Right lobe of liver (tissue), 6 donors: ENCODE measurements around the gene AOC2. TPM values are rescaled to one million over a fixed set of nuclear protein-coding genes. Genes with fewer than 3 reads are reported as not detected.
"Not testable (repeated sequence)": the region's sequence is repeated elsewhere in the genome, so short reads cannot be mapped to it uniquely, and the experiment has no call there.

Source experiments
- ATAC-seq, 4 donors: fragments of 200-7000 bp; cut with Tn5 transposase; one replicate each; pipeline ENCODE4 v1.9.1; 2020; ENCODE audit warnings: mild to moderate bottlenecking in 4 of 4, moderate library complexity in 4 of 4
- DNase-seq, 3 donors: peaks; one replicate each; pipeline ENCODE4 v3.0.0-alpha.2; 2020
- H3K27ac ChIP-seq, 3 donors: fragments of 200-600 bp; one replicate each; pipeline ENCODE4 v1.8.0; 2022
- H3K27me3 ChIP-seq, 2 donors: fragments of 200-600 bp; one replicate each; pipeline ENCODE4 v1.8.0; 2022
- H3K36me3 ChIP-seq, 4 donors: fragments of 200-600 bp; sonication (generic) in 1 of 4; one replicate each; pipeline versions ENCODE4 v1.5.1 to v1.8.0; 2017 to 2022; ENCODE audit warnings: control low read depth in 1 of 4
- H3K4me1 ChIP-seq, 4 donors: fragments of 200-600 bp; sonication (generic) in 1 of 4; one replicate each; pipeline versions ENCODE4 v1.5.1 to v1.8.0; 2017 to 2022; ENCODE audit warnings: control low read depth in 1 of 4
- H3K4me3 ChIP-seq, 3 donors: fragments of 200-600 bp; one replicate each; pipeline ENCODE4 v1.8.0; 2022
- H3K9me3 ChIP-seq, 4 donors: fragments of 200-600 bp; sonication (generic) in 1 of 4; one replicate each; pipeline versions ENCODE4 v1.5.1 to v1.8.0; 2017 to 2022; ENCODE audit warnings: control low read depth in 1 of 4
- CTCF ChIP-seq, 4 donors: fragments of 200-600 bp in 3 of 4; fragments of 450-650 bp in 1 of 4; IDR thresholded peaks; one replicate each; pipeline versions ENCODE4 v1.5.1 to v1.8.0; 2016 to 2022; ENCODE audit warnings: antibody characterized with exemption in 4 of 4, mild to moderate bottlenecking in 2 of 4
- POLR2A ChIP-seq: fragments of 450-650 bp; IDR thresholded peaks from one replicate; pipeline ENCODE4 v1.6.1; 2017; ENCODE audit warnings: antibody characterized with exemption, mild to moderate bottlenecking
- WGBS: methylation state at CpG from one replicate; pipeline ENCODE4 v1.1.6; 2018; ENCODE audit warnings: low coverage, low lambda C conversion rate; ENCODE audit not compliant: insufficient coverage; ENCODE audit errors: missing lambda C conversion rate; 5-methylcytosine and 5-hydroxymethylcytosine counted together
- intact Hi-C, 2 donors: fragments of 100-400 bp; cut with DNase I; formaldehyde crosslinking; loops; one replicate each; pipeline versions ENCODE4 v1.11.2 to v1.14.1; 2022
- total RNA-seq, 6 experiments: library from RNA; depleted of rRNA in 2 of 6; stranded (reverse); fragments of >200 nt in 2 of 6; fragmentation: NEBNext Ultra II Directional in 3 of 6; extraction: Animal tissue kit (Norgen Biotek cat#: 25700) in 3 of 6; gene quantifications; one replicate each; pipeline versions ENCODE4 v1.1.0 to v1.2.4, GENCODE V29; 2016 to 2023
- donor health status: DM: no; HTN: yes; CAD: no.
- donor health status: DM: no; HTN: no; CAD: no.
- donor health status: DM: no; HTN: no; CAD: no.
- donor health status: DM: no; HTN: yes; CAD: no.
- donor health status: DM: no; HTN: yes; CAD: no.

Gene AOC2
- total RNA-seq, 6 experiments from 2014 or later: 0.62 to 2.0 (median 1.4) TPM

GRCh38 chr17:42853968-42854790 lies 9.8 kb downstream of the AOC2 start:
- ATAC-seq (no peak), DNase-seq (no peak)
- H3K4me3 ChIP-seq: no peak overlapping the region
- no peak for TF ChIP-seq POLR2A
- TF ChIP-seq CTCF (IDR thresholded peaks at IDR 0.05): no peak
- H3K27me3 ChIP-seq: no peaks in the 10 kb centered on the region
- no peak overlapping the region for H3K27ac ChIP-seq
- H3K4me1 ChIP-seq: peaks cover 0 to 27% (median 9%) of the 10 kb centered on the region in 4 donors
- WGBS: 64% methylated on average over 3 of the region's 15 CpGs
- no peaks in the 10 kb centered on the region for H3K9me3 ChIP-seq
- intact Hi-C loops: no loop called here
- no peaks in the 10 kb centered on the region for H3K36me3 ChIP-seq

- Histone ChIP-seq H3K36me3 (no peaks in the 10 kb centered on the region), H3K9me3 (no peaks in the 10 kb centered on the region), H3K27me3 (no peaks in the 10 kb centered on the region), H3K27ac (no peak overlapping the region), H3K4me3 (no peak overlapping the region), H3K4me1 (peaks cover 0 to 17% (median 4%) of the 10 kb centered on the region in 4 donors)
- WGBS: 14% methylated on average over 6 of the region's 8 CpGs
- TF ChIP-seq CTCF (IDR thresholded peaks at IDR 0.05) (no peak), POLR2A (no peak)
- ATAC-seq: peak; percentile 80 to 91 (median 88)
- DNase-seq: peak; percentile 83 to 87 (median 85)
- intact Hi-C loops: no loop called here
Measured at GRCh38 chr17:42855048-42855596, 10.7 kb downstream of the AOC2 start.

GRCh38 chr17:42856093-42856492 lies 11.7 kb downstream of the AOC2 start:
- ATAC-seq, DNase-seq, H3K4me3 ChIP-seq, intact Hi-C loops, H3K27ac ChIP-seq, H3K9me3 ChIP-seq, H3K27me3 ChIP-seq, H3K36me3 ChIP-seq: not testable (repeated sequence)
- WGBS: 40% methylated on average over 1 of the region's 8 CpGs
- peaks cover 0 to 11% (median 4%) of the 10 kb centered on the region in 4 donors for H3K4me1 ChIP-seq

GRCh38 chr17:42856516-42856915 lies 12.1 kb downstream of the AOC2 start:
- H3K27me3 ChIP-seq, intact Hi-C loops, H3K9me3 ChIP-seq, H3K36me3 ChIP-seq, DNase-seq, H3K4me3 ChIP-seq, H3K27ac ChIP-seq: not testable (repeated sequence)
- ATAC-seq: peak in 2 of 4 donors; percentile 39 to 48
- WGBS: 49% methylated on average over 6 of the region's 8 CpGs
- peaks cover 0 to 11% (median 4%) of the 10 kb centered on the region in 4 donors for H3K4me1 ChIP-seq

- no peak for DNase-seq
- intact Hi-C loops: no loop called here
Measured at GRCh38 chr17:42857389-42857788, 13.0 kb downstream of the AOC2 start.

More at GRCh38 chr17:42857389-42857788, 13.0 kb downstream of the AOC2 start:
- H3K4me1 ChIP-seq: peaks cover 0 to 11% (median 4%) of the 10 kb centered on the region in 4 donors
- no peak for TF ChIP-seq POLR2A
- TF ChIP-seq CTCF (IDR thresholded peaks at IDR 0.05): no peak
- WGBS: no CpG with 5 or more reads among the region's 1 CpG
- H3K36me3 ChIP-seq: no peaks in the 10 kb centered on the region
- no peak overlapping the region for H3K27ac ChIP-seq
- no peaks in the 10 kb centered on the region for H3K27me3 ChIP-seq
- H3K4me3 ChIP-seq: no peak overlapping the region
- ATAC-seq: no peak
- no peaks in the 10 kb centered on the region for H3K9me3 ChIP-seq
